Prostate gland (tissue), 2 donors: Measurements from ENCODE around the gene WSB2.

Experiments used
- POLR2A ChIP-seq: fragments of 450-650 bp; IDR thresholded peaks from one replicate; pipeline ENCODE4 v1.6.1; 2016; ENCODE audit warnings: antibody characterized with exemption, mild to moderate bottlenecking
- TF ChIP-seq, protein P1 (sequence below), 4 experiments: fragments of 200-600 bp in 2 of 4; fragments of 450-650 bp in 2 of 4; sonication (generic) in 2 of 4; IDR thresholded peaks; 1 replicate in 3 of 4; 2 replicates in 1 of 4; pipeline ENCODE4 v1.5.1; 2016 to 2019; ENCODE audit warnings: antibody characterized with exemption in 4 of 4, mild to moderate bottlenecking in 2 of 4, moderate library complexity in 2 of 4

DNA sequence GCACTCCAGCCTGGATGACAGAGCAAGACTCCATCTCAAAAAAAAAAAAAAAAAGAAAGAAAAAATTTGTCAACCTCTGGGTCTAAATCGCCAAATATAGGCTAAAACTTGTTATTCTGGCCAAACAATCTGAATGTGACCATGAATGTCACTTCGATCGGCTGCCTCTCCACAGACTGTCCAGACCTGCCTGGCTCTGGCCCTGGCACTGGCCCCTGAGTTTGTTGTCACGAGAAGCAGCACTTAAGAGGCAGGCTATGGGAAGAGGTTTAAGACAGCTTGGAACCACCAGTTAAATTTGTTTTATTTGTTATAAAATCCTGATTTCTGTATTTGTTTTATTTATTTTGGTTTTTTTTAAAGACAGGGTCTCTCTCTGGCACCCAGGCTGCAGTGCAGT is 14.5 kb downstream of the WSB2 start:
- TF ChIP-seq, protein P1, sequence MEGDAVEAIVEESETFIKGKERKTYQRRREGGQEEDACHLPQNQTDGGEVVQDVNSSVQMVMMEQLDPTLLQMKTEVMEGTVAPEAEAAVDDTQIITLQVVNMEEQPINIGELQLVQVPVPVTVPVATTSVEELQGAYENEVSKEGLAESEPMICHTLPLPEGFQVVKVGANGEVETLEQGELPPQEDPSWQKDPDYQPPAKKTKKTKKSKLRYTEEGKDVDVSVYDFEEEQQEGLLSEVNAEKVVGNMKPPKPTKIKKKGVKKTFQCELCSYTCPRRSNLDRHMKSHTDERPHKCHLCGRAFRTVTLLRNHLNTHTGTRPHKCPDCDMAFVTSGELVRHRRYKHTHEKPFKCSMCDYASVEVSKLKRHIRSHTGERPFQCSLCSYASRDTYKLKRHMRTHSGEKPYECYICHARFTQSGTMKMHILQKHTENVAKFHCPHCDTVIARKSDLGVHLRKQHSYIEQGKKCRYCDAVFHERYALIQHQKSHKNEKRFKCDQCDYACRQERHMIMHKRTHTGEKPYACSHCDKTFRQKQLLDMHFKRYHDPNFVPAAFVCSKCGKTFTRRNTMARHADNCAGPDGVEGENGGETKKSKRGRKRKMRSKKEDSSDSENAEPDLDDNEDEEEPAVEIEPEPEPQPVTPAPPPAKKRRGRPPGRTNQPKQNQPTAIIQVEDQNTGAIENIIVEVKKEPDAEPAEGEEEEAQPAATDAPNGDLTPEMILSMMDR (IDR thresholded peaks at IDR 0.05) = no peak
- no peak for TF ChIP-seq POLR2A
